GM21619 (cell line): ENCODE results near the gene CYP3A4.
"Not testable (repeated sequence)": the region's sequence is repeated elsewhere in the genome, so short reads cannot be mapped to it uniquely, and the experiment has no call there.

ENCODE experiments used
- ATAC-seq: cut with Tn5 transposase; IDR thresholded peaks from one replicate; pipeline ENCODE4 v1.9.1; 2021; ENCODE audit not compliant: unreplicated experiment

CYP3A4 gene

DNA sequence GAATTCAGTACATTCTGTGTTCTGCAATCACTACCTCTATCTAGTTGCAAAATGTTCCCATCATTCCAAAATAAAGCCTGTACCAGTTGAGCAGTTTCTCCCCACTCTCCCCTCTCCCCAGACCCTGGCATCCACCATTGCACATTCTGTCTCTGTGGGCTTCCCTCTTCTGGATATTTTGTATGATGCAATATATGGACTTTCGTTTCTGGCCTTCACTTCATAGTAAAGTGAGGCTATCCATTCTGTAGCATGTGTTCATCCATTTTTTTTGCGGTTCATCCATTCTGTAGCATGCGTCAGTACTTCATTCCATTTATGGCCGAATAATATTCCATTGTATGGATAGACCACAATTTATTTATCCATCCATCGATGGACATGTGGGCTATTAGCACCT, 9.5 kb upstream of the CYP3A4 start:
- no peak for ATAC-seq

DNA sequence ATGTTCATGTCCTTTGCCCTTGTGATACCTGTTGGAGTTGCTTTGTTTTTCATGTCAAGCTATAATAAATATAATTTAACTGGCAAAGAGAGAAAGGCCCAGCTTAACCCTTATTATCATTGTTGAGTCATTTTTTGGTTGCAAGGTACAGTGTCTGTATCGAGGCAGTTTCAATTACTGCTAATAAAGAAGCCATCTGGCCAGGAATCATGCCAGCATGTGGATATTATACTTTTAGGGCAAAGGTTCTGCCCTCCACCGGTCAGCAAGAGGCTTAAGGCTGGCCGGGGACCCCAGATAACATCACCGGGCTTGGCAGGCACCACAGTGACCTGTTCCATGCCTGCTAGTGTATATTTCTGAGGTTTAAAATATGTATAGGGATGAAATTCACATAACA, 9.0 kb upstream of the CYP3A4 start:
- ATAC-seq = no peak

DNA sequence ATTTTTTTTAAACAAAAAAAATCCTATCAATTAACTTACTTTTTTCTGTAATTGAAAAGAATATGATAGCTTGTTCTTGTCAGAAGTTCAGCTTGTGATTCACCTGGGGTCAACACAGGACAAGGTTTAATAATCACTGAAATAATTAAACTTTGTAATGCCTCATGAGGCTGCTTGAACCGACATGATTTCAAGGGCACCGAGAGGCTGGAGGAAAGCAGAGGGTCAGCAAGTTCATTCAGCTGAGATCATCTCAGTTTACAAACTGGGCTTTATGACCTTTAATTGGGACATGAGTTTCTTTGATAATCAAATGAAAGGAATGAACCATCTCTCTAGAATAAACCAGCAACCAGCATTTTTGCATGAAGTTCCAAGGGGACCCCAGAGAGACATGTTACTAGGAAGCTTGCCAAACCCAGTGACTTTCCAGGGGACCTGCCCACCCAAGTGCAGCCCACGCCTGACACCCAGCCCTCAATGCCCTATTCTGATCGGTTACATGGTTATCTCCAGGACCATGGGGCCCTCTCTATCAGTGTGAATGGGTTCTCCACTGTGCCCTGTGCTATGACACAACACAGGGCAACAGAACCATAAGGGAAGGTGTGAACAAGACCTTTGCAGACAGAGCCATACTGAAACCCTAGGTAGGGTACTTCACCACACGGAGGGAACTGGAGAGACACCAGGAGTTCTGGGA, 7.8 kb upstream of the CYP3A4 start:
- ATAC-seq = no peak

DNA sequence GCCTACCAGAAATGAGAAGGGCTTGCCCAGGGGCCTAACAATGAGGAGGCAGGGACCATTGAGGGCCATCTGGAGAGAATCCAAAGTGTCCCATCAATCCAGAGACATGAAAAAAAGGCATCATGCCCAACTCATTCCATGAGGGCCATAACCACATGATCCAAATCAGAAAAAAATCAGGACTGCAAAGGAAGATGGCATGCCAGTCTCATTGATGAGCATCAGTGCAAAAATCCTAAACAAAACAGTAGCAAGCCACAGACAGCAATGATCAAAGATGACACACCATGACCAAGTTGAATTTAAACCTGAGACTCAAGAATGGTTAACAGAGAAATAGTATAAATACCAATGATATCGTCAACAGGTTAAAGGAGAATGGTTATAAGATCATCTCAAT, 7.0 kb upstream of the CYP3A4 start:
- ATAC-seq = no peak

DNA sequence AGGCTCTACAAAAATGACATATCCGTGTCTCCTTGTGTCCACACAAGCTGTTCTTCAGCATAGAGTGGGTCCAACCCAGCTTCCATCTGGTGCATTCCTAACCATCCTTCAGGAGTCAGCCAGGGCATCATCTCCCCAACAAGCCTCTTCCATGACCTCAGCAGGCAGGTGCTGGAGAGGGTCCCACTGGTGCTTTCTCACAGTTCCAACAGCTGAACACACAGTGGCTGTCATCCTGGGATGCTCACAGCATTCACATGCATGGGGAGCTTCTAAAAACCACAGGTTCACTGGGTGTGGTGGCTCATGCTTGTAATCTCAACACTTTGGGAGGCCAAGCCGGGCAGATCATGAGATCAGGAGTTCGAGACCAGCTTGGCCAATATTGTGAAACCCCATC, 6.4 kb upstream of the CYP3A4 start:
- ATAC-seq = no peak

GRCh38 chr7:99789441-99790070, 5.6 kb upstream of the CYP3A4 start:
- ATAC-seq = no peak

DNA sequence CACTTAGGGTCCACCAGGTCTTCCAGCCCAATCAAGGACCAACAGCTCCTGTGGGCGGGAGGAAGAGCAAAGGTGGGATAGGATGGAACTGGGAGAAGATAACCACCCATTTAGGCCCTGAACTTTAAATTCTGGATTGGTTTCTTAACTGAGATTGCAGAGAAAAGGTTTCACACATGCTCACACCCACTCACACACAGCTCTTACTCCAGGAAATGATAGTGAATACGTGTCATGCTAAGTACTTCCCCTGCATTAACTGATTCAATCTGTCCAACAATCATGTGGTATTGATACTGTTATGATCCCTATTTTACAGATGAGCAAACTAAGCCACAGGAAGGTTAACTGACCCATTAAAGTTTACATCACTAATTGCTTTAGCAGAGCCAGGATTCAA, 4.6 kb upstream of the CYP3A4 start:
- ATAC-seq = no peak

DNA sequence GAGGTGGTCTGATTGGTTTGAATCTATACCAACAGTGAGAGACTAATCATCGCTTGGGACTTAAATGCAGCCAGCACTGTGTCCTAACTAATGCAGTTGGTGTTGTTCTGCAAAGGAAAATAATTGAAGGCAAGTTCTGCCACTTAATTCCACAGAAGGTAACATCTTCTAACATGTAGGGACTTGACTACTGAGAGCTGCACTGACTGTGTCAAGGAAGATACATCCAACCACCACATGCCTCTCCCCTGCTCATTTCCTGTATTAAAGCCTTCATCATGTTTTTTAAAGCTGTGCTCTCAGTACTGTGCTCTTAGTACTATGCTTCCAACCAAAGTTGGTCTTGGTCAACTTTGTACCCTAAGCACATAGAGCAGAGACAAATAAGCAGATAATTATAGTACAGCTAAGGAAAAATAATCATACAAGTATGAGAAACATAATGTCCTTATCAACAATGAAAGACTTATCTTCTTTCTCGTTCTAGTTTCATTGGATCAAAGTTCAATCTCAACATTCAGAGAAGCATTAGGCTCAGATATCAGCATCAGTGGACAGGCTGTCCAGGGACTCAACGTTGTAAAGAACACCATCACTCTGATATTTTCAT, 2.8 kb upstream of the CYP3A4 start:
- ATAC-seq = no peak

DNA sequence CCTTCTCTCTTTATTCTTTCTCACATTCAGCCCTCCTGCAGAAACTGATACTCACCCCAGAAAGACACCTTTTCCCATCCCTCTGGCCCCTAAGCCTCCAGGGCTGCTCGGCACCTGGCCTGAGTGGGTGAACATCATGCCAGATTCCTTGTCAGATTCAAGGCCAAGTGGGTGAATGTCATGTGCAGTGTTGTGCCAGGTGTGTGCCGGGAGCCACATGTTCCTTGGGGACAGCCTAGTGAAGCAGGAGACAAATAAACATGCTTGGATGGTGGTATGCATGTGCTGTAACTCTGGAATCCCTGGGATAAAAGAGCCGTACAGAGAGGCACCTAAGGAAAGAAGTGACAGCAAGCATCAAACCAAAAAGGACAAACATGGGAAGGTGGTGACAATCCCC, 1.7 kb upstream of the CYP3A4 start:
- not testable (repeated sequence) for ATAC-seq

- ATAC-seq = no peak
Observed at GRCh38 chr7:99782012-99782953, 1.7 kb downstream of the CYP3A4 start.

GRCh38 chr7:99780588-99780987, 3.4 kb downstream of the CYP3A4 start:
- no peak for ATAC-seq

DNA sequence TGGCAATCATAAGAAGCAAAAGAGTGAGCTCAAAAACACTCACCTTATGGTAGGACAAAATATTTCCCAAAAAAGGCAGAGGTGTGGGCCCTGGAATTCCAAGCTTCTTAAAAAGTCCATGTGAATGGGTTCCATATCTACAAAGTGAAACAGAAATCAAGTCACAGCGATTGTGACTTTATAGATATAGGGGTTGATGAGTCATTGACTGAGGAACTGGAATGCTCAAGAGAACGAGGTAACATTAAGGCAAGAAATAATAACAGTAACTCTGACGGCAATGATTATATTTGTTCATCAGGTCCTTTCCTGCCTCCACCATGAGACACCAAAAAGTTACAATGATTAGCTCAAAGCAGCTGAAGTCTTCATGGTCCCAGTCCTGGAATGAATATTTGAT, 4.0 kb downstream of the CYP3A4 start:
- ATAC-seq = no peak

DNA sequence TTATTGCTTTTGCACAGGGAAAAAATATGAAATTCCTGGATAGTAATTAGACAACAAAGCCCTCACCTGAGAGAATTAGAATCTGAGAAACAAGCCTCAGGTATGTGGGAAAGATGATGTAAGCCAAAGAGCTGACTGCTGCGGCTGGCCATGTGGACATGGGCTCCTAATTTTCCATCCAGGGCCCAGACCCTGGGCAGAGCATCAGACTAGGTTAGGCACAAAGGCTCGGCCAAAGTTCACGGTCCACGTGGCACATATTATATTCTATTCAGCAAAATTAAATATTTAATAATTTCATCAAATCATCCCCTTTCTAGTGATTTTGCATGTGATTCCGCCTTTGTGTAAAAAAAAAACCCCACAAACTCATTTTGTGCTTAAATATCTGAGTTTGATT, 5.1 kb downstream of the CYP3A4 start:
- ATAC-seq = no peak

GRCh38 chr7:99773395-99773794, 10.6 kb downstream of the CYP3A4 start:
- not testable (repeated sequence) for ATAC-seq

GRCh38 chr7:99772565-99772964, 11.4 kb downstream of the CYP3A4 start:
- ATAC-seq = no peak

GRCh38 chr7:99769494-99769893, 14.5 kb downstream of the CYP3A4 start:
- ATAC-seq = not testable (repeated sequence)

GRCh38 chr7:99768471-99768870, 15.5 kb downstream of the CYP3A4 start:
- ATAC-seq = no peak

DNA sequence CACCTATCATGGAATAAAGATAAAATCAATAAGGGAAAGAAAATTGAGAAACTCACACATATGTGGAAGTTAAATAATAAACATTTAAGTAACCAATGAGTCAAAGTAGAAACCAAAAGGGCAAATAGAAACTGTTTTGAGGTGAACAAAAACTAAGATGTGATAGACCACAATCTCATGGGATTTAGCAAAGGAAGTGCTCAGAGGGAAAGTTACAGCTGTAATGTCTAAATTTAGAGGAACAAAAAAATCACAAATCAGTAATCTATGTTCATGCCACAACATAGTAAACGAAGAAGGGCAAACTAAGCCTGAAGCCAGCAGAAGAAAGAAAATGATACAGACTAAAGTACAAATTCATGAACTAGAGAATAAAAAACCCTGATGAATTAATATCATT, 16.3 kb downstream of the CYP3A4 start:
- peak; percentile 84 for ATAC-seq

DNA sequence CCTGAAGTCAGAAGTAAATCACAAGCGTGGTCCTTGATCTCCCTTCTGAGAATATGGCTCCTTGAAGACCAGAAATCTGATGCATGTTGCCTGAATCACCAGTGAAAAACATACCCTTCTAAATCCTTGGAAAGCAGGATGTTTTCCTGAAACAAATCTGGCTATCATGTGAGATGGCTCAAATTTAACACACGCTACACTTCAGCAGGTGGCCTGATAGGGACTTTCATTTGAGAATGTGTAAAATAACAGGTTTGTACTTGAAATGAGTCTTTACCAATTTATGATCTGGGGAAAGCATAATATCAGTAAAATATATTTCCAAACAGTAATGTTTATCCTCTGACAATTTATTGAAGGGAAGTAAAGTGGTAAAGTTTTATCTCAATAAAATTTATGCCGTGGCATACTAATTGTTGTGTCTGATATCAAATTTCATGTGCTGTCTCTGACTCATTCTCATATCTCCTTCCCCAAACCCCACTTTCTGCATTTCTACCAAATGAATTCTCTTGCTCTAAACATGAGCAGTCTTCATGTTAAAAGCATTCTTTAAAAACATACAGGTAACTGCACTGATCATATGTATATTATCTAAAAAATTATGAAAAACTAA, 17.4 kb downstream of the CYP3A4 start:
- ATAC-seq = no peak

GRCh38 chr7:99764478-99764877, 19.5 kb downstream of the CYP3A4 start:
- no peak for ATAC-seq
